Common myeloid progenitor, CD34-positive (primary cell): ENCODE measurements around the gene SLC25A10.
"Not testable (repeated sequence)": the region's sequence is repeated elsewhere in the genome, so short reads cannot be mapped to it uniquely, and the experiment has no call there.

Experiments
- CTCF ChIA-PET: fragments of 350-600 bp; sonication (Branson Sonifier 250); formaldehyde crosslinking; loops from one replicate; lab custom pipeline; 2021; ENCODE audit warnings: antibody characterized with exemption; lab: Charles Lee
- POLR2A ChIA-PET: fragments of 350-600 bp; sonication (Branson Sonifier 250); formaldehyde crosslinking; loops from one replicate; lab custom pipeline; 2021; ENCODE audit warnings: antibody characterized with exemption; lab: Charles Lee
- DNase-seq, 3 donors: peaks; one replicate each; pipeline versions ENCODE4 v3.0.0 to v3.0.0-alpha.2; 2013
- H3K27ac ChIP-seq, 2 experiments: 1 replicate in 1 of 2; 2 replicates in 1 of 2; pipeline ENCODE4 v1.7.0; 2013; ENCODE audit warnings: inconsistent platforms in 2 of 2, low read length in 2 of 2, mild to moderate bottlenecking in 2 of 2, low read depth in 1 of 2, moderate library complexity in 1 of 2; ENCODE audit not compliant: severe bottlenecking in 2 of 2, insufficient read depth in 1 of 2, poor library complexity in 1 of 2
- H3K27me3 ChIP-seq, 5 experiments: replicated peaks in 2 of 5; 1 replicate in 3 of 5; 2 replicates in 2 of 5; pipeline versions ENCODE4 v1.6.1 to v1.7.0; 2013; ENCODE audit warnings: low read length in 4 of 5, mild to moderate bottlenecking in 2 of 5, moderate library complexity in 2 of 5, inconsistent platforms in 1 of 5; ENCODE audit not compliant: insufficient read depth in 5 of 5, control insufficient read depth in 4 of 5
- H3K36me3 ChIP-seq, 4 experiments: 1 replicate in 2 of 4; 2 replicates in 2 of 4; pipeline versions ENCODE4 v1.6.1 to v1.7.0; 2013; ENCODE audit warnings: low read length in 3 of 4, control low read depth in 1 of 4, mild to moderate bottlenecking in 1 of 4; ENCODE audit not compliant: control insufficient read depth in 4 of 4, insufficient read depth in 4 of 4
- H3K4me1 ChIP-seq, 4 experiments: 1 replicate in 3 of 4; 2 replicates in 1 of 4; pipeline versions ENCODE4 v1.6.1 to v1.7.1; 2013; ENCODE audit warnings: low read length in 3 of 4, mild to moderate bottlenecking in 3 of 4, control low read depth in 1 of 4, inconsistent platforms in 1 of 4, moderate library complexity in 1 of 4; ENCODE audit not compliant: control insufficient read depth in 4 of 4, insufficient read depth in 4 of 4; ENCODE audit errors: control extremely low read depth in 1 of 4
- H3K4me3 ChIP-seq, 7 experiments: 1 replicate in 4 of 7; 2 replicates in 3 of 7; pipeline versions ENCODE4 v1.5.1 to v1.7.0; 2013; ENCODE audit warnings: mild to moderate bottlenecking in 7 of 7, low read length in 6 of 7, moderate library complexity in 6 of 7, inconsistent platforms in 2 of 7, low read depth in 2 of 7, control low read depth in 1 of 7; ENCODE audit not compliant: insufficient read depth in 4 of 7, control insufficient read depth in 1 of 7; ENCODE audit errors: extremely low read depth in 1 of 7
- H3K9me3 ChIP-seq, 5 experiments: 1 replicate in 4 of 5; 2 replicates in 1 of 5; pipeline versions ENCODE4 v1.6.1 to v1.7.1; 2013; ENCODE audit warnings: low read length in 4 of 5, mild to moderate bottlenecking in 2 of 5, inconsistent platforms in 1 of 5, low read depth in 1 of 5, moderate library complexity in 1 of 5; ENCODE audit not compliant: control insufficient read depth in 4 of 5, insufficient read depth in 2 of 5; ENCODE audit errors: control extremely low read depth in 1 of 5
- WGBS: methylation state at CpG from one replicate; pipeline ENCODE4 v1.1.5; 2013; ENCODE audit not compliant: insufficient coverage; 5-methylcytosine and 5-hydroxymethylcytosine counted together

Gene SLC25A10

DNA sequence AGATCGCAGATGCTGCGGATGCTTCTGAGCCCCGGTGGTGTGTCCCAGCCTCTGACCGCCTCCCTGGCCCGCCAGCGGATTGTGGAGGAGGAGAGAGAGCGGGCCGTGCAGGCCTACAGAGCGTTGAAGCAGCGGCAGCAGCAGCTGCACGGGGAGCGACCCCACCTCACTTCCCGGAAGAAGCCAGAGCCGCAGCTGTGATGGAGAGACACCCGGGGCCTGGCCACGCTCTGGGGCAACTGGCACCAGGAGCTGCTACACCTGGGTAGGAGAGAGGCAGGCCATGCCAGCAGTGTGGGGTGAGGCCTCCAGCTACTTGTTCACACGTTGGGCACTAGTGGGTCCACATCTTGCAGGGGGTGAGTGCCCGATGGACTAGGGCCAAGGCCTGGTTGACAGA, 39.6 kb upstream of the SLC25A10 start:
- no peaks in the 10 kb centered on the region for H3K9me3 ChIP-seq
- H3K4me1 ChIP-seq = peaks cover 0 to 10% (median 5%) of the 10 kb centered on the region in 4 experiments
- H3K27ac ChIP-seq = no peak overlapping the region
- peaks cover 7 to 61% (median 48%) of the 10 kb centered on the region in 4 experiments for H3K36me3 ChIP-seq
- DNase-seq = no peak
- CTCF ChIA-PET = interaction anchor here (0.8 to 0.9 kb wide), 2 partner anchors 11 to 182 kb away, joined by 3 read pairs; partner anchors contain the start of genes ARL16 and HGS
- H3K27me3 ChIP-seq = no peaks in the 10 kb centered on the region
- 98% methylated on average over 11 of the region's 18 CpGs for whole genome bisulfite sequencing
- H3K4me3 ChIP-seq = no peak overlapping the region
- POLR2A ChIA-PET = no interaction called here

DNA sequence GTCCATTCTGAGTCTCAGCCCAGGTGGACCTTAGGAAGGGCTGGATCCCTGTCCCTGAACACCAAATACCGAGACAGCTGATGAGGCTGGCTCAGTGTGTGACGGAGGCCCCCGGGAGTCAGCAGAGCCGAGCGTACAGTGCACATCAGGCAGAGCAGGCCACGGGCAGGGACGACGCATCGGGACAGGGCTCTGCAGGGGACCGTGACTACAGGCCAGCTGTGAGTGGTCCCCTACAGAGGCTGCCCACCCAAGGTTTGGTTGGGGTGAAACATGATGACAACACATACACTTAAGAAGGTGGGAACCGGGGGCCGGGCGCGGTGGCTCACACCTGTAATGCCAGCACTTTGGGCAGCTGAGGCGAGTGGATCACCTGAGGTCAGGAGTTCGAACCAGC, 39.1 kb upstream of the SLC25A10 start:
- CTCF ChIA-PET = interaction anchor here (0.8 to 0.9 kb wide), 2 partner anchors 10 to 181 kb away, joined by 3 read pairs; partner anchors contain the start of genes ARL16 and HGS
- POLR2A ChIA-PET = no interaction called here
- Histone ChIP-seq H3K27me3 (no peaks in the 10 kb centered on the region), H3K4me3 (no peak overlapping the region), H3K36me3 (peaks cover 7 to 59% (median 47%) of the 10 kb centered on the region in 4 experiments), H3K27ac (no peak overlapping the region), H3K4me1 (peaks cover 0 to 5% (median 1%) of the 10 kb centered on the region in 4 experiments), H3K9me3 (no peaks in the 10 kb centered on the region)
- no peak for DNase-seq
- 99% methylated on average over 16 of the region's 16 CpGs for WGBS

DNA sequence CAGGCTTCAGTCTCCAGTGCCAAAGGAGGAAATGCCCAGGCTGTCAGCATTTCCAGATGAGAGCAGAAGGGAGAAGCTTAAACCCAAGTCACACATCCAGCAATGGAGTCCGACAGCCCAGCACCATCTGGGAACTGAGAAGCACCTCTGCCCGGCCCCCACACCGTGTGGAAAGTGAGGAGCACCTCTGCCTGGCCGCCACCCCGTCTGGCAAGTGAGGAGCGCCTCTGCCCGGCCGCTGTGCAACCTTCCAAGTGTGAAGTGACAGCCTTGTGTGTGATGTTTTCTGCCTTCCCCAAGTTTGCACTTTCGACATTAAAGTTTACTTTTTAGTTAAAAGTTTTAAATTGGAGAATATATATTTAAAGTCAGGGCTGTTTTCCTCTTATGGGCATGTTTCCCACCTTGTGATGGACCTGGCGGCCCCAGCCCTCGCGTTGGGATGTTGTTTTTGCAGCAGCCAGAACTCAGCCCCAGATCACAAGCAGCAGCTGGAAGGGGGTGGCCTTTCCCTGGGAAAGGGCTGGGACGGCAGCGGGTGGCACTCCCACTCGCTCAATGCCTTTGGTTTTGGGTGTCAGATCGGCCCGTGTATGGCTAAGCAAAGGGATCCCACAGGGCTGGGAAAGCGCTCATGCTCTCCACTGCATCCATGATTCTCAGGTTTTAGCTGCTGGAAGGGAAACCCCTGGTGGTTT, 38.4 kb upstream of the SLC25A10 start:
- CTCF ChIA-PET = no interaction called here
- 95% methylated on average over 15 of the region's 18 CpGs for WGBS
- H3K36me3 ChIP-seq = peaks cover 7 to 52% (median 44%) of the 10 kb centered on the region in 4 experiments

DNA sequence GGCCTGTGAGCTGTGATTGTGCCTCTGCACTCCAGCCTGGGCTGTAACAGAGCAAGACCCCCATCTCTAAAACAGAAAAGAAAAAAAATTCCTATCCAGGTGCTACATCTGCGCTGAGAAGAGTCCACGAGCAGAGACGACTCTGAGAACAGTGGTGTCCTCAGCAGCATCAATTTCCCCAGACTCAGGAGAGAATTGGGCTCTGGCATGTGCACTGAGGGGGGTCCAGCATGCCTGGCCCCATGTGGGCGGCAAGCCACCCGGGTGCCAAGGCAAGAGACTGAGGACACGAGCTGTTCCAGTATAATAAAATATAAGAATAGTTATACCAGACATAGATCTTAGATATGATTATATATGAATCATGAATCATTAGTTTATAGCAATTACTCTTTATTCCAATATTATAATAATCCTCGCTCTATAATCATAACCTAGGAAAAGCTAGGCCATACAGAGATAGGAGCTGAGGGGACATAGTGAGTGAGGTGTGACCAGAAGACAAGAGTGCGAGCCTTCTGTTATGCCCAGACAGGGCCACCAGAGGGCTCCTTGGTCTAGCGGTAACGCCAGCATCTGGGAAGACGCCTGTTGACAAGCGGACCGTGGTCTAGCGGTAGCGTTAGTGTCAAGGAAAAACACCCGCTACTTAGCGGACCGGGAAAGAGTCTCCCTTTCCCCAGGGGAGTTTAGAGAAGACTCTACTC, 36.4 kb upstream of the SLC25A10 start:
- DNase-seq = peak in 2 of 3 donors; percentile 28 to 30
- POLR2A ChIA-PET = interaction anchor here (1.2 kb wide), 1 partner anchor 10 kb away, joined by 3 read pairs; the partner anchor contains the start of genes CCDC137 and OXLD1
- not testable (repeated sequence) for H3K27ac ChIP-seq, H3K4me1 ChIP-seq, H3K9me3 ChIP-seq, H3K27me3 ChIP-seq, H3K4me3 ChIP-seq
- peaks cover 5 to 45% (median 34%) of the 10 kb centered on the region in 4 experiments for H3K36me3 ChIP-seq
- CTCF ChIA-PET = interaction anchor here (1.1 to 3.1 kb wide), 7 partner anchors 9 to 94 kb away, joined by 3 to 19 read pairs (median 5); partner anchors contain the start of gene MRPL12
- WGBS = 41% methylated on average over 9 of the region's 18 CpGs

More for the DNA sequence above, 38.4 kb upstream of the SLC25A10 start:
- no peaks in the 10 kb centered on the region for H3K4me1 ChIP-seq
- no peak for DNase-seq
- POLR2A ChIA-PET = no interaction called here
- no peak overlapping the region for H3K4me3 ChIP-seq
- H3K27me3 ChIP-seq = no peaks in the 10 kb centered on the region
- no peak overlapping the region for H3K27ac ChIP-seq
- no peaks in the 10 kb centered on the region for H3K9me3 ChIP-seq

DNA sequence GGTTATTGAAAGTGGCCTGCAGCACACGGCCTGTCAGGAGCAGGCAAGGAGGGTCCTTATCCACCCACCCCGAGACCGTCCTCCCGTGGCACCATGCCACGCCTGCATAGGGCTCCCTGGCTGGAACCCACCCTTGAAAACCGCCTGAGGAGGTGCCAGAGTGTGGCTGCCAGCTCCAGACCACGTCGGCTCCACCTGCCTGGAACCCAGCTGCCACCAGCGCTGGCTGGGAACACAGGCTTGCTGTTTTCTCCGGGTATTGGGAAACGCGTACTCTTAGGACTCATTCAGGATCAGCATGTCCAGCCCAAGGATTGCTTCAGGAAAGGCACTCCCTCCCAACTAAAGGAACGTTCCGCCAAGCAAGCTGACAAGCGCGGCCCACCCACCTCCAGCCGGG, 35.2 kb upstream of the SLC25A10 start:
- peaks cover 9 to 40% (median 28%) of the 10 kb centered on the region in 4 experiments for H3K36me3 ChIP-seq
- no peaks in the 10 kb centered on the region for H3K9me3 ChIP-seq
- ChIA-PET POLR2A (no interaction called here), CTCF (interaction anchor here (0.7 to 3.1 kb wide), 7 partner anchors 12 to 38 kb away, joined by 3 to 19 read pairs (median 3); partner anchors contain the start of gene MRPL12)
- H3K27me3 ChIP-seq = no peaks in the 10 kb centered on the region
- 97% methylated on average over 16 of the region's 17 CpGs for WGBS
- H3K4me1 ChIP-seq = no peaks in the 10 kb centered on the region
- no peak overlapping the region for H3K27ac ChIP-seq
- DNase-seq = no peak
- H3K4me3 ChIP-seq = no peak overlapping the region

DNA sequence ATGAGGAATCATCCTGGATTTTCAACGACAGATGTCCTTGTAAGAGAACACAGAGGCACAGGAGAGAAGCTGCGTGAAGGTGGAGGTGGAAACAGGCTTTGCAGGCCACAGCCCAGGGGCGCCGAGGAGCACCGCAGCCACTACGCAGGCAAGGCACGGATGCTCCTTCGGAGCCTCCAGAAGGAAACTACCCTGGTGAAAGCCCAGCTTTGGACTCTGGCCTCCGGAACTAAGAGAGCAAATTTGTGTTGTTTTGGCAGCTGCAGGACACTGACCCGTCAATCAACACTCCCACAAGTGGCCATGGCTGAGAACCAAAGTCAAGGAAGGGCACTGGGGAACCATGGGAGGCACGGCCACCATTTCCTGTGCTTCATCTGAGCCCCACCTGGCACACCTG, 31.9 kb upstream of the SLC25A10 start:
- CTCF ChIA-PET = no interaction called here

More for the DNA sequence above, 31.9 kb upstream of the SLC25A10 start:
- no peak overlapping the region for H3K4me3 ChIP-seq
- 97% methylated on average over 11 of the region's 11 CpGs for WGBS
- H3K27me3 ChIP-seq = no peaks in the 10 kb centered on the region
- H3K9me3 ChIP-seq = no peaks in the 10 kb centered on the region
- POLR2A ChIA-PET = interaction anchor here (0.6 kb wide), 1 partner anchor 9 kb away, joined by 4 read pairs; no protein-coding TSS in a partner anchor
- no peak for DNase-seq
- H3K27ac ChIP-seq = no peak overlapping the region
- H3K4me1 ChIP-seq = peaks cover 7 to 22% (median 19%) of the 10 kb centered on the region in 4 experiments
- peaks cover 3 to 17% (median 7%) of the 10 kb centered on the region in 4 experiments for H3K36me3 ChIP-seq
